ENCODE measurements around the gene DLG5.

DLG5 gene

GRCh38 chr10:77841711-77842375, 84.7 kb downstream of the DLG5 start:
- DNase-seq (ENCODE audit: low spot score) = no peak

- DNase-seq (ENCODE audit: low spot score) = no peak
Measured at GRCh38 chr10:77840636-77841035, 85.9 kb downstream of the DLG5 start.

- DNase-seq (ENCODE audit: low spot score) = no peak
Measured at GRCh38 chr10:77837925-77838595, 88.5 kb downstream of the DLG5 start.

- DNase-seq (ENCODE audit: low spot score) = peak; percentile 57
Measured at GRCh38 chr10:77837248-77837924, 89.2 kb downstream of the DLG5 start.

- peak; percentile 85 for DNase-seq (ENCODE audit: low spot score)
Measured at GRCh38 chr10:77836299-77836820, 90.2 kb downstream of the DLG5 start.

GRCh38 chr10:77835669-77836086, 90.9 kb downstream of the DLG5 start:
- DNase-seq (ENCODE audit: low spot score) = no peak

- no peak for DNase-seq (ENCODE audit: low spot score)
Measured at GRCh38 chr10:77834943-77835668, 91.4 kb downstream of the DLG5 start.

- DNase-seq (ENCODE audit: low spot score) = no peak
Measured at GRCh38 chr10:77834540-77834939, 92.0 kb downstream of the DLG5 start.

GRCh38 chr10:77833792-77834191, 92.8 kb downstream of the DLG5 start:
- no peak for DNase-seq (ENCODE audit: low spot score)

GRCh38 chr10:77833225-77833624, 93.3 kb downstream of the DLG5 start:
- no peak for DNase-seq (ENCODE audit: low spot score)

- no peak for DNase-seq (ENCODE audit: low spot score)
Measured at GRCh38 chr10:77832238-77832637, 94.3 kb downstream of the DLG5 start.

GRCh38 chr10:77829356-77829755, 97.2 kb downstream of the DLG5 start:
- DNase-seq (ENCODE audit: low spot score) = no peak

- DNase-seq (ENCODE audit: low spot score) = no peak
Measured at GRCh38 chr10:77828377-77828776, 98.2 kb downstream of the DLG5 start.

- no peak for DNase-seq (ENCODE audit: low spot score)
Measured at GRCh38 chr10:77827366-77827765, 99.2 kb downstream of the DLG5 start.

GRCh38 chr10:77825965-77826364, 100.6 kb downstream of the DLG5 start:
- no peak for DNase-seq (ENCODE audit: low spot score)

- no peak for DNase-seq (ENCODE audit: low spot score)
Measured at GRCh38 chr10:77824908-77825307, 101.6 kb downstream of the DLG5 start.

- no peak for DNase-seq (ENCODE audit: low spot score)
Measured at GRCh38 chr10:77823811-77824542, 102.6 kb downstream of the DLG5 start.

GRCh38 chr10:77821551-77821950, 105.0 kb downstream of the DLG5 start:
- DNase-seq (ENCODE audit: low spot score) = no peak

- DNase-seq (ENCODE audit: low spot score) = no peak
Measured at GRCh38 chr10:77821036-77821435, 105.5 kb downstream of the DLG5 start.

GRCh38 chr10:77820349-77820748, 106.2 kb downstream of the DLG5 start:
- DNase-seq (ENCODE audit: low spot score) = no peak

- no peak for DNase-seq (ENCODE audit: low spot score)
Measured at GRCh38 chr10:77819210-77820112, 107.1 kb downstream of the DLG5 start.
